HCT116 (cell line): Measurements from ENCODE around the gene NXN. TPM values are rescaled to one million over a fixed set of nuclear protein-coding genes. Genes with fewer than 3 reads are reported as not detected.

Experiments used
- ATAC-seq: fragments of 200-7000 bp; cut with Tn5 transposase; 2 replicates; pipeline ENCODE4 v1.9.1; 2020; ENCODE audit warnings: mild to moderate bottlenecking, moderate library complexity
- BruUV-seq: library from RNA; stranded (reverse); fragments of 400-500 nt; replicated peaks from 2 replicates; lab custom pipeline; 2021; lab: Mats Ljungman, UMichigan
- CTCF ChIA-PET: fragments of 300-600 bp; sonication (Branson Sonifier 250); formaldehyde crosslinking; loops from one replicate; lab custom pipeline; 2021; ENCODE audit warnings: antibody characterized with exemption; lab: Charles Lee
- POLR2A ChIA-PET: fragments of 300-600, 350-600 bp; sonication (Branson Sonifier 250); formaldehyde crosslinking; loops from one replicate; lab custom pipeline; 2021; ENCODE audit warnings: antibody characterized with exemption; lab: Charles Lee
- RAD21 ChIA-PET, 2 experiments: fragments of 300-600 bp; sonication (Branson Sonifier 250); formaldehyde crosslinking; loops; one replicate each; lab custom pipeline; 2023; ENCODE audit warnings: low total read pairs in 2 of 2; ENCODE audit not compliant: uncharacterized antibody in 2 of 2, unreplicated experiment in 2 of 2, low non-redundant PET in 1 of 2; lab: Charles Lee
- DNase-seq: peaks from one replicate; pipeline ENCODE4 v3.0.0-alpha.2; 2010; ENCODE audit warnings: low read depth, low spot score
- H2AFZ ChIP-seq: fragments of 200-600 bp; shearing (Covaris generic), sonication (generic); 2 replicates; pipeline ENCODE4 v1.6.1; 2017; ENCODE audit warnings: low read depth, mixed run types, mixed read lengths, antibody characterized with exemption, low read length; ENCODE audit not compliant: poor library complexity, severe bottlenecking
- H3K27ac ChIP-seq: 2 replicates; pipeline ENCODE4 v1.5.1; 2012; ENCODE audit warnings: low read depth, low read length
- H3K27me3 ChIP-seq: fragments of 200-600 bp; sonication (generic); 2 replicates; pipeline ENCODE4 v1.6.1; 2016; ENCODE audit warnings: mixed run types, low read length, mixed read lengths; ENCODE audit not compliant: insufficient read depth
- H3K36me3 ChIP-seq, 2 experiments: fragments of 200-500 bp in 1 of 2; fragments of 200-600 bp in 1 of 2; sonication (Bioruptor generic) in 1 of 2; sonication (generic) in 1 of 2; 2 replicates each; pipeline versions ENCODE4 v1.5.1 to v1.6.1; 2014 to 2016; ENCODE audit warnings: low read length in 2 of 2, inconsistent platforms in 1 of 2, mixed read lengths in 1 of 2, mixed run types in 1 of 2; ENCODE audit not compliant: insufficient read depth in 2 of 2, control insufficient read depth in 1 of 2
- H3K4me1 ChIP-seq, 2 experiments: fragments of 200-600 bp in 1 of 2; sonication (generic) in 1 of 2; 2 replicates each; pipeline versions ENCODE4 v1.5.1 to v1.6.1; 2012 to 2017; ENCODE audit warnings: low read length in 2 of 2, inconsistent platforms in 1 of 2, mild to moderate bottlenecking in 1 of 2, mixed read lengths in 1 of 2, mixed run types in 1 of 2, moderate library complexity in 1 of 2; ENCODE audit not compliant: insufficient read depth in 2 of 2, control insufficient read depth in 1 of 2
- H3K4me2 ChIP-seq: fragments of 200-600 bp; sonication (generic); 2 replicates; pipeline ENCODE4 v1.6.1; 2017; ENCODE audit warnings: mixed run types, low read length, mixed read lengths
- H3K4me3 ChIP-seq, 2 experiments: fragments of 200-600 bp in 1 of 2; sonication (generic) in 1 of 2; replicated peaks in 1 of 2; 2 replicates each; pipeline ENCODE4 v1.5.1; 2011 to 2016; ENCODE audit warnings: low read length in 2 of 2, control low read depth in 1 of 2, low read depth in 1 of 2, mild to moderate bottlenecking in 1 of 2, mixed read lengths in 1 of 2, mixed run types in 1 of 2
- H3K79me2 ChIP-seq: fragments of 200-600 bp; sonication (generic); 2 replicates; pipeline ENCODE4 v1.6.1; 2017; ENCODE audit warnings: mild to moderate bottlenecking, mixed run types, low read length, moderate library complexity, mixed read lengths; ENCODE audit not compliant: insufficient read depth
- H3K9ac ChIP-seq: fragments of 200-600 bp; sonication (generic); 2 replicates; pipeline ENCODE4 v1.6.1; 2016; ENCODE audit warnings: low read length, mixed read lengths
- H3K9me2 ChIP-seq: fragments of 200-600 bp; sonication (generic), shearing (Covaris generic); 2 replicates; pipeline ENCODE4 v1.6.1; 2017; ENCODE audit warnings: mixed run types, mild to moderate bottlenecking, moderate library complexity; ENCODE audit not compliant: insufficient read depth
- H3K9me3 ChIP-seq, 2 experiments: fragments of 200-500 bp in 1 of 2; fragments of 200-600 bp in 1 of 2; sonication (Bioruptor generic) in 1 of 2; sonication (generic) in 1 of 2; 2 replicates each; pipeline ENCODE4 v1.6.1; 2014 to 2017; ENCODE audit warnings: low read length in 2 of 2, mixed read lengths in 2 of 2, inconsistent platforms in 1 of 2, low read depth in 1 of 2, mild to moderate bottlenecking in 1 of 2, mixed run types in 1 of 2, moderate library complexity in 1 of 2; ENCODE audit not compliant: control insufficient read depth in 1 of 2, insufficient read depth in 1 of 2
- H4K20me1 ChIP-seq: fragments of 200-600 bp; sonication (generic), shearing (Covaris generic); 2 replicates; pipeline ENCODE4 v1.6.1; 2017; ENCODE audit warnings: mixed run types, mild to moderate bottlenecking, moderate library complexity; ENCODE audit not compliant: insufficient read depth
- EGR1 ChIP-seq: IDR thresholded peaks from 2 replicates; pipeline ENCODE4 v1.6.1; 2012; ENCODE audit warnings: low read depth
- FOSL1 ChIP-seq: IDR thresholded peaks from 2 replicates; pipeline ENCODE4 v1.6.1; 2012; ENCODE audit warnings: low read depth
- JUND ChIP-seq: IDR thresholded peaks from 2 replicates; pipeline ENCODE4 v1.6.1; 2012
- RAD21 ChIP-seq: IDR thresholded peaks from 2 replicates; pipeline ENCODE4 v1.6.1; 2012; ENCODE audit warnings: low read depth, mild to moderate bottlenecking
- SIN3A ChIP-seq: IDR thresholded peaks from 2 replicates; pipeline ENCODE4 v1.6.1; 2012; ENCODE audit warnings: low read depth
- SRF ChIP-seq: IDR thresholded peaks from 2 replicates; pipeline ENCODE4 v1.6.1; 2012; ENCODE audit warnings: low read depth
- ZNF274 ChIP-seq: fragments of 200-500 bp; sonication (Bioruptor generic); IDR thresholded peaks from 2 replicates; pipeline ENCODE4 v1.6.1; 2014; ENCODE audit warnings: mild to moderate bottlenecking, low read depth, low read length, inconsistent platforms
- intact Hi-C: fragments of 100-400 bp; cut with micrococcal nuclease; formaldehyde crosslinking; loops from 2 replicates; pipeline ENCODE4 v1.10.0; 2022
- total RNA-seq: library from RNA; stranded (reverse); gene quantifications from one replicate; pipeline ENCODE4 v1.2.1, GENCODE V29; 2021; ENCODE audit not compliant: unreplicated experiment
- TF ChIP-seq, protein P1 (sequence below): IDR thresholded peaks from 2 replicates; pipeline ENCODE4 v1.6.1; 2012; ENCODE audit warnings: low read depth
- TF ChIP-seq, protein P2 (sequence below), 3 experiments: fragments of 200-600 bp in 1 of 3; sonication (generic) in 1 of 3; IDR thresholded peaks in 2 of 3; conservative IDR thresholded peaks in 1 of 3; 2 replicates each; pipeline ENCODE4 v1.5.1; 2012 to 2017; ENCODE audit warnings: low read depth in 2 of 3, low read length in 2 of 3, antibody characterized with exemption in 1 of 3, borderline replicate concordance in 1 of 3, control low read depth in 1 of 3, mild to moderate bottlenecking in 1 of 3, mixed read lengths in 1 of 3, mixed run types in 1 of 3, moderate library complexity in 1 of 3; ENCODE audit not compliant: insufficient read depth in 1 of 3

Gene NXN
- total RNA-seq, 1 experiment from 2014 or later: 83.7 TPM

DNA sequence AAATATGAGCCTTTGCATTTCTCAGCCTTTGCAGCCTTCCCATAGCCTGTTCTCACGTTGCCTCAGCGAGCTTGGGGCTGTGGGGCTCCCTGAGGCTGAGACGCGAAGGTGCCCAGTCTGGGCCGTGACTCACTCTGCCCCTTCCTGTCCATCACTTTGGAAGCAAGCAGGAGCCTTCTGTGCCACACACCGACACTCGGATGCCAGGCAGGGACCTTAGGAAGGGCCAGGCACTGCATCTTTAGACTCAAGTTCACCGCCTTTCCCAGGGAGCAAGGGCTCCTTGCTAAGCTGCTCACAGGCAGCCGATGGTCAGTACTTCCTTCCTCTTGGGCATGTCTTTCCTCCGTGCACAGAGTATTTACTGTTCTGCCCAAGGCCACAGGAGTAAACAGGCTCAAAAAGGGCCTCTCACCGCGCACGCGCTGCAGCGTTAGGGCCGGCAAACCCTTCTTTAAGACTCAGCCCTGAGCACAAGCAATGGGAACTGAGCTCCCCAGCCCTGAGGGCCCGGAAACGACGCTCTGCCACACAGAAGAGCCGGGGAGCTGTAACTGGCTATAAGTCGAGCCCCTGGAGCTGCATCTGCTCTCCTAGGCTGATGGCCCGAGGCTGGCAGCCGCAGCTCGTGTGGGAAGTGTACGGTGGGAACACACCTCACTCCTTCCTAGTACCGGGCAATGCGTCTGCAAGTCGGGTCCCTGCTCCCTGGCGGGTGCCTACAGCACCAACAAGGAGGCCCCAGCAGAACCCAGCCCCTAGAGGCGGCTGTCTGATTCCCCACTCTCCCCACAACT is 24.6 kb upstream of the NXN start:
- H3K79me2 ChIP-seq: peaks cover 14% of the 10 kb centered on the region; the same call in 1 of the 2 replicates
- H2AFZ ChIP-seq: no peak overlapping the region
- no peak for TF ChIP-seq JUND
- TF ChIP-seq RAD21: no peak
- no peak for TF ChIP-seq SIN3A
- TF ChIP-seq, protein P1, sequence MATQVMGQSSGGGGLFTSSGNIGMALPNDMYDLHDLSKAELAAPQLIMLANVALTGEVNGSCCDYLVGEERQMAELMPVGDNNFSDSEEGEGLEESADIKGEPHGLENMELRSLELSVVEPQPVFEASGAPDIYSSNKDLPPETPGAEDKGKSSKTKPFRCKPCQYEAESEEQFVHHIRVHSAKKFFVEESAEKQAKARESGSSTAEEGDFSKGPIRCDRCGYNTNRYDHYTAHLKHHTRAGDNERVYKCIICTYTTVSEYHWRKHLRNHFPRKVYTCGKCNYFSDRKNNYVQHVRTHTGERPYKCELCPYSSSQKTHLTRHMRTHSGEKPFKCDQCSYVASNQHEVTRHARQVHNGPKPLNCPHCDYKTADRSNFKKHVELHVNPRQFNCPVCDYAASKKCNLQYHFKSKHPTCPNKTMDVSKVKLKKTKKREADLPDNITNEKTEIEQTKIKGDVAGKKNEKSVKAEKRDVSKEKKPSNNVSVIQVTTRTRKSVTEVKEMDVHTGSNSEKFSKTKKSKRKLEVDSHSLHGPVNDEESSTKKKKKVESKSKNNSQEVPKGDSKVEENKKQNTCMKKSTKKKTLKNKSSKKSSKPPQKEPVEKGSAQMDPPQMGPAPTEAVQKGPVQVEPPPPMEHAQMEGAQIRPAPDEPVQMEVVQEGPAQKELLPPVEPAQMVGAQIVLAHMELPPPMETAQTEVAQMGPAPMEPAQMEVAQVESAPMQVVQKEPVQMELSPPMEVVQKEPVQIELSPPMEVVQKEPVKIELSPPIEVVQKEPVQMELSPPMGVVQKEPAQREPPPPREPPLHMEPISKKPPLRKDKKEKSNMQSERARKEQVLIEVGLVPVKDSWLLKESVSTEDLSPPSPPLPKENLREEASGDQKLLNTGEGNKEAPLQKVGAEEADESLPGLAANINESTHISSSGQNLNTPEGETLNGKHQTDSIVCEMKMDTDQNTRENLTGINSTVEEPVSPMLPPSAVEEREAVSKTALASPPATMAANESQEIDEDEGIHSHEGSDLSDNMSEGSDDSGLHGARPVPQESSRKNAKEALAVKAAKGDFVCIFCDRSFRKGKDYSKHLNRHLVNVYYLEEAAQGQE: no peak
- TF ChIP-seq FOSL1: no peak
- TF ChIP-seq, protein P2, sequence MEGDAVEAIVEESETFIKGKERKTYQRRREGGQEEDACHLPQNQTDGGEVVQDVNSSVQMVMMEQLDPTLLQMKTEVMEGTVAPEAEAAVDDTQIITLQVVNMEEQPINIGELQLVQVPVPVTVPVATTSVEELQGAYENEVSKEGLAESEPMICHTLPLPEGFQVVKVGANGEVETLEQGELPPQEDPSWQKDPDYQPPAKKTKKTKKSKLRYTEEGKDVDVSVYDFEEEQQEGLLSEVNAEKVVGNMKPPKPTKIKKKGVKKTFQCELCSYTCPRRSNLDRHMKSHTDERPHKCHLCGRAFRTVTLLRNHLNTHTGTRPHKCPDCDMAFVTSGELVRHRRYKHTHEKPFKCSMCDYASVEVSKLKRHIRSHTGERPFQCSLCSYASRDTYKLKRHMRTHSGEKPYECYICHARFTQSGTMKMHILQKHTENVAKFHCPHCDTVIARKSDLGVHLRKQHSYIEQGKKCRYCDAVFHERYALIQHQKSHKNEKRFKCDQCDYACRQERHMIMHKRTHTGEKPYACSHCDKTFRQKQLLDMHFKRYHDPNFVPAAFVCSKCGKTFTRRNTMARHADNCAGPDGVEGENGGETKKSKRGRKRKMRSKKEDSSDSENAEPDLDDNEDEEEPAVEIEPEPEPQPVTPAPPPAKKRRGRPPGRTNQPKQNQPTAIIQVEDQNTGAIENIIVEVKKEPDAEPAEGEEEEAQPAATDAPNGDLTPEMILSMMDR (IDR thresholded peaks at IDR 0.05 in 2 of 3, conservative IDR thresholded peaks at IDR 0.05 in 1 of 3; ENCODE audit: borderline replicate concordance in 1 of 3, insufficient read depth in 1 of 3, low read depth in 2 of 3, low read length in 2 of 3): no peak
- no peak for TF ChIP-seq EGR1
- TF ChIP-seq ZNF274: no peak
- no peak for TF ChIP-seq SRF
- RAD21 ChIA-PET: no interaction called here
- no peak for DNase-seq
- no peak overlapping the region for H3K4me2 ChIP-seq
- H3K27me3 ChIP-seq: no peaks in the 10 kb centered on the region
- no peaks in the 10 kb centered on the region for H3K9me2 ChIP-seq
- H4K20me1 ChIP-seq: peaks cover 4% of the 10 kb centered on the region; the same call in 1 of the 2 replicates
- H3K4me1 ChIP-seq: no peaks in the 10 kb centered on the region
- intact Hi-C loops: no loop called here
- no peaks in the 10 kb centered on the region for H3K9me3 ChIP-seq
- H3K4me3 ChIP-seq: no peak overlapping the region
- H3K36me3 ChIP-seq: peaks cover 29 to 33% of the 10 kb centered on the region in 2 experiments
- CTCF ChIA-PET: interaction anchor here (1.5 kb wide), 1 partner anchor 52 kb away, joined by 3 read pairs; no protein-coding TSS in a partner anchor
- no TSS peak for BruUV-seq
- ATAC-seq: no peak
- POLR2A ChIA-PET: no interaction called here
- no peak overlapping the region for H3K27ac ChIP-seq
- H3K9ac ChIP-seq: no peak overlapping the region
